Ascending aorta (tissue), 2 donors: ENCODE results near the gene USP30. TPM values are rescaled to one million over a fixed set of nuclear protein-coding genes. Genes with fewer than 3 reads are reported as not detected.
"Not testable (repeated sequence)": the region's sequence is repeated elsewhere in the genome, so short reads cannot be mapped to it uniquely, and the experiment has no call there.

Source experiments
- DNase-seq, 2 donors: peaks; one replicate each; pipeline ENCODE4 v3.0.0-alpha.2; 2019; ENCODE audit warnings: low spot score in 2 of 2
- H3K27ac ChIP-seq, 2 donors: fragments of 200-600 bp; sonication (generic); one replicate each; pipeline ENCODE4 v1.5.1; 2016 to 2017; ENCODE audit warnings: mild to moderate bottlenecking in 1 of 2
- H3K27me3 ChIP-seq: fragments of 200-600 bp; sonication (generic); one replicate; pipeline ENCODE4 v1.5.1; 2017
- H3K36me3 ChIP-seq, 2 donors: fragments of 200-600 bp; sonication (generic); one replicate each; pipeline ENCODE4 v1.5.1; 2016
- H3K4me1 ChIP-seq, 2 donors: fragments of 200-600 bp; sonication (generic); one replicate each; pipeline ENCODE4 v1.5.1; 2016 to 2017; ENCODE audit warnings: mild to moderate bottlenecking in 1 of 2
- H3K4me3 ChIP-seq, 2 donors: fragments of 200-600 bp; sonication (generic); one replicate each; pipeline ENCODE4 v1.5.1; 2016 to 2017; ENCODE audit warnings: mild to moderate bottlenecking in 1 of 2
- H3K9me3 ChIP-seq, 2 donors: fragments of 200-600 bp; sonication (generic); one replicate each; pipeline ENCODE4 v1.5.1; 2016
- intact Hi-C: fragments of 100-400 bp; cut with DNase I; formaldehyde crosslinking; loops from one replicate; pipeline ENCODE4 v1.15.1; 2023
- total RNA-seq: library from RNA; depleted of rRNA; stranded (reverse); fragments of >200 nt; gene quantifications from one replicate; pipeline ENCODE4 v1.1.0, GENCODE V29; 2016
- TF ChIP-seq, protein P1 (sequence below), 3 experiments: fragments of 200-600 bp in 2 of 3; fragments of 450-650 bp in 1 of 3; sonication (generic) in 2 of 3; IDR thresholded peaks; one replicate each; pipeline ENCODE4 v1.5.1; 2016 to 2019; ENCODE audit warnings: antibody characterized with exemption in 3 of 3, mild to moderate bottlenecking in 1 of 3, moderate library complexity in 1 of 3

The USP30 gene
- total RNA-seq, 1 donor from 2014 or later, result 36.0 TPM

- no peaks in the 10 kb centered on the region for H3K4me1 ChIP-seq
- no peaks in the 10 kb centered on the region for H3K36me3 ChIP-seq
- H3K27me3 ChIP-seq, result no peaks in the 10 kb centered on the region
- intact Hi-C loops, result no loop called here
- H3K27ac ChIP-seq, result no peak overlapping the region
- TF ChIP-seq, protein P1, sequence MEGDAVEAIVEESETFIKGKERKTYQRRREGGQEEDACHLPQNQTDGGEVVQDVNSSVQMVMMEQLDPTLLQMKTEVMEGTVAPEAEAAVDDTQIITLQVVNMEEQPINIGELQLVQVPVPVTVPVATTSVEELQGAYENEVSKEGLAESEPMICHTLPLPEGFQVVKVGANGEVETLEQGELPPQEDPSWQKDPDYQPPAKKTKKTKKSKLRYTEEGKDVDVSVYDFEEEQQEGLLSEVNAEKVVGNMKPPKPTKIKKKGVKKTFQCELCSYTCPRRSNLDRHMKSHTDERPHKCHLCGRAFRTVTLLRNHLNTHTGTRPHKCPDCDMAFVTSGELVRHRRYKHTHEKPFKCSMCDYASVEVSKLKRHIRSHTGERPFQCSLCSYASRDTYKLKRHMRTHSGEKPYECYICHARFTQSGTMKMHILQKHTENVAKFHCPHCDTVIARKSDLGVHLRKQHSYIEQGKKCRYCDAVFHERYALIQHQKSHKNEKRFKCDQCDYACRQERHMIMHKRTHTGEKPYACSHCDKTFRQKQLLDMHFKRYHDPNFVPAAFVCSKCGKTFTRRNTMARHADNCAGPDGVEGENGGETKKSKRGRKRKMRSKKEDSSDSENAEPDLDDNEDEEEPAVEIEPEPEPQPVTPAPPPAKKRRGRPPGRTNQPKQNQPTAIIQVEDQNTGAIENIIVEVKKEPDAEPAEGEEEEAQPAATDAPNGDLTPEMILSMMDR (IDR thresholded peaks at IDR 0.05), result no peak
- no peak overlapping the region for H3K4me3 ChIP-seq
- no peaks in the 10 kb centered on the region for H3K9me3 ChIP-seq
- DNase-seq, result no peak
Measured at GRCh38 chr12:109027767-109028166, 24.6 kb upstream of the USP30 start.

DNA sequence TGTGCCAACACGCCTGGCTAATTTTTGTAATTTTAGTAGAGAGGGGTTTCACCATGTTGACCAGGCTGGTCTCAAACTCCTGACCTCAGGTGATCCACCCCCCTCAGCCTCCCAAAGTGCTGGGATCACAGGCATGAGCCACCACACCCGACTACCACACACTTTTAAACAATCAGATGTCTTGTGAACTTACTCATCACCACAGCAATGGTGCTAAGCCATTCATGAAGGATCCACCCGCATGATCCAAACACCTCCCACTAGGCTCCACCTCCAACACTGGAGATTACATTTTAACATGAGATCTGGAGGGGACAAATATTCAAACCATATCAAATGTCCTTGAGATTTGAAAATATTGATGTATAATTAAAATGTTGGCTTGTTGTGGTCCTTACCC lies 23.8 kb upstream of the USP30 start:
- H3K4me1 ChIP-seq, H3K36me3 ChIP-seq, intact Hi-C loops, H3K4me3 ChIP-seq, H3K27me3 ChIP-seq, H3K9me3 ChIP-seq, DNase-seq, H3K27ac ChIP-seq: not testable (repeated sequence)

- TF ChIP-seq, protein P1 (IDR thresholded peaks at IDR 0.05), result no peak
- intact Hi-C loops, result no loop called here
- H3K4me3 ChIP-seq, result no peak overlapping the region
Measured at GRCh38 chr12:109029411-109029810, 23.0 kb upstream of the USP30 start.

GRCh38 chr12:109033239-109034196 lies 18.9 kb upstream of the USP30 start:
- intact Hi-C loops, result no loop called here
- TF ChIP-seq, protein P1 (IDR thresholded peaks at IDR 0.05), result no peak
- Histone ChIP-seq H3K27ac (no peak overlapping the region), H3K9me3 (peaks cover 0 to 6% of the 10 kb centered on the region in 2 donors), H3K36me3 (no peaks in the 10 kb centered on the region), H3K27me3 (no peaks in the 10 kb centered on the region), H3K4me1 (no peaks in the 10 kb centered on the region), H3K4me3 (no peak overlapping the region)
- no peak for DNase-seq

More at GRCh38 chr12:109029411-109029810, 23.0 kb upstream of the USP30 start:
- no peak for DNase-seq
- no peak overlapping the region for H3K27ac ChIP-seq
- no peaks in the 10 kb centered on the region for H3K4me1 ChIP-seq
- H3K9me3 ChIP-seq, result no peaks in the 10 kb centered on the region
- no peaks in the 10 kb centered on the region for H3K27me3 ChIP-seq
- H3K36me3 ChIP-seq, result no peaks in the 10 kb centered on the region

DNA sequence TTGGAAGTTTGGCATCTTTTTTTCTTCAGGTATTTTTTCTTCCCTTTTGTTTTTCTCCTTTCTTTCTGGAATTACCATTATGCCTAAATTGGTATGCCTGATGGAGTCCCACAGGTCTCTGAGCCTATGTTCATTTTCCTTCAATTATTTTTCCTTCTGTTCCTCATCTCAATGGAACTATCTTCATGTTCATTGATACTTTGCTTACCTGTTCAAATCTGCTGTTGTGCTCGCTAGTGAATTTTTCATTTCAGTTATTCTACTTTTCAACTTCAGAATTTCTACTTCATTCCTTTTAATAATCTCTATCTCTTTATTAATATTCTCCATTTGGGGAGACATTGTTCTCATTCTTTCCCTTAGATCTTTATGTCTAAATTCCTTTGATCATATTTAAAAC lies 15.4 kb upstream of the USP30 start:
- intact Hi-C loops, result no loop called here
- no peaks in the 10 kb centered on the region for H3K4me1 ChIP-seq
- TF ChIP-seq, protein P1 (IDR thresholded peaks at IDR 0.05), result no peak
- H3K27ac ChIP-seq, result no peak overlapping the region
- DNase-seq, result no peak
- no peaks in the 10 kb centered on the region for H3K27me3 ChIP-seq
- no peaks in the 10 kb centered on the region for H3K36me3 ChIP-seq
- no peak overlapping the region for H3K4me3 ChIP-seq
- H3K9me3 ChIP-seq, result peaks cover 0 to 8% of the 10 kb centered on the region in 2 donors

- no peak for DNase-seq
- TF ChIP-seq, protein P1 (IDR thresholded peaks at IDR 0.05), result no peak
Measured at GRCh38 chr12:109044241-109044640, 8.1 kb upstream of the USP30 start.

More at GRCh38 chr12:109044241-109044640, 8.1 kb upstream of the USP30 start:
- H3K27ac ChIP-seq, result no peak overlapping the region
- no peak overlapping the region for H3K4me3 ChIP-seq
- intact Hi-C loops, result no loop called here
- H3K9me3 ChIP-seq, result peaks cover 0 to 2% of the 10 kb centered on the region in 2 donors
- H3K4me1 ChIP-seq, result no peaks in the 10 kb centered on the region
- H3K27me3 ChIP-seq, result no peaks in the 10 kb centered on the region
- H3K36me3 ChIP-seq, result no peaks in the 10 kb centered on the region
